GM19324 (cell line): ENCODE measurements around the gene MSH6.
"Not testable (repeated sequence)": the region's sequence is repeated elsewhere in the genome, so short reads cannot be mapped to it uniquely, and the experiment has no call there.

Experiments used
- ATAC-seq: cut with Tn5 transposase; IDR thresholded peaks from one replicate; pipeline ENCODE4 v1.9.1; 2021; ENCODE audit warnings: mild to moderate bottlenecking, moderate library complexity; ENCODE audit not compliant: unreplicated experiment, low FRiP score

MSH6 gene

DNA sequence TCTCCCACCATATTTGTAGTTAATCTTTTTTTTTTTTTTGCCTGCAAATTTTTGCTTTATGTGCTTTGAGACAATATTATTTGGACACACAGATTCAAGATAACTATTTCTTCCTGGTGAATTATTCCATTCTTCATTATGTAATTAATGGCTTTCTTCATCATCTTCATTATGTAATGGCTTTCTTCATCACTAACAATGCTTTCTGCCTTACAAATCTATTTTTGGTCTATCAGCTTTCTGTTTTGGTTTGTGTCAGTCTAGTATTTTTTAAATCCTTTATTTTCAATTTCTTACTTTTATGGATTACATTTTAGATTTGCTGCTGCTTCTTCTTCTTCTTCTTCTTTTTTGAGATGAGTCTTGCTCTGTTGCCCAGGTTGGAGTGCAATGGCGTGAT is 60.5 kb downstream of the MSH6 start:
- ATAC-seq = no peak

DNA sequence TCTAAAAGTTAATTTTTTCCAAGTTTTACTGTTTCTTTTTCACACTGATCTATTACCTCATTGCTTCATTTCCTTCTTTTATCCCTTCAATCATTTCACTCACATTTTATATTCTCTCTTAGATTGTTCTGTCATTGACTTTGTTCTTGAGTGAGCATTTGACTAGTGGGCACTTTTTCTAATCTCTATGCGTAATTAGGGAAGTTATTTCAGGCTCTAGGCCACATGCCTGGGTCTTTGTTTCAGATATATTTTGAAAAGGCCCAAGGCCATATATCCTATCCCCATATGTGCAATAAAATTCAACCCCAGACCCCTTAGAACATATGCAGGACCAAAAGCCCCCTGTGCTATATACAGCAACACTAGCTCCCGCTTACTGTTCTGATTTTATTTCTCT is 61.2 kb downstream of the MSH6 start:
- ATAC-seq = no peak

GRCh38 chr2:47849368-47849767 is 66.4 kb downstream of the MSH6 start:
- ATAC-seq = no peak

DNA sequence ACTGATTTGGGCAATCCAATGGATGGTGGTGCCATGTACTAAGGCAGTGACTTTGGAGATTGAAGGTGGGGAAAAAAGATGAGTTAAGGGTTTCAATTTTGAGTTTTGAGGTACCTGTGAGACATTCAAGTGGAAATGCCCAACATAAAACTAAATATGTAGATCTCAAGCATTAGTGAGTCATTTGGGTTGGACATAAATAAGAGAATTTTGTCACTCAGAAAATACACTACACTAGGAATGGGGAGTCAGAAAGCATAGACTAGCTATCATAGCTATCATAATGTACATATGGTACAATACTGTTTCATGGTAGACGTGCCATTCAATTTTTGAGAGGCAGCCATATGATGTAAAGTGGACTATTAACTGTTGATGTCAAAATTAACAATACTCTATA is 67.3 kb downstream of the MSH6 start:
- no peak for ATAC-seq

DNA sequence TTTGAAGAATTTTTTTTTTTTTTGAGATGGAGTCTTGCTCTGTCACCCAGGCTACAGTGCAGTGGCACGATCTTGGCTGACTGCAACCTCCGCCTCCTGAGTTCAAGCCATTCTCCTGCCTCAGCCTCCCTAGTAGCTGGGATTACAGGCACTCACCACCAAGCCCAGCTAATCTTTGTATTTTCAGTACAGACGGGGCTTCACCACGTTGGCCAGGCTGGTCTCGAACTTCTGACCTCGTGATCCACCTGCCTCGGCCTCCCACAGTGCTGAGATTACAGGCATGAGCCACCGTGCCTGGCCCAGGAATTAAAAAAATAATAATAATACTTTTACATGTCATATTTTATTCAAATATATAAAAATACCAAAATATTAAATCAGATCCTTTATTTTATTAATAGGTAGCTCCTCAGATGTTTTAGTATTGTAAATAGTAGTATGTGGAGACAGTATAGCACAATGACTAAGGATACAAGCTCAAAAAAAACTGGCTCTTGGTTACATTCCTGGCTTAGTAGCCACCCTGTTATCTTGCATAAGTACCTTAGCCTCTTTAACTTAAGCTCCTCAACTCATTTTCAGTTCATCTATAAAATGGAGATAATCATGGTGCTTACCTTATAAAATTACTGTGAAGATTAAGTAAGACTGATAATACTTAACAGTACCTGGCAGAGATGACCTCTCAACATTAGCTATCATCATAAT is 70.3 kb downstream of the MSH6 start:
- not testable (repeated sequence) for ATAC-seq
